Spleen (tissue), 7 donors: ENCODE data around the gene PRKG1.

ENCODE experiments used
- CTCF ChIP-seq, 11 experiments: fragments of 200-600 bp in 7 of 11; fragments of 450-650 bp in 4 of 11; sonication (generic) in 4 of 11; IDR thresholded peaks in 8 of 11; conservative IDR thresholded peaks in 3 of 11; 1 replicate in 7 of 11; 2 replicates in 4 of 11; pipeline versions ENCODE4 v1.4.0 to v1.8.0; 2016 to 2021; ENCODE audit warnings: antibody characterized with exemption in 11 of 11, inconsistent platforms in 4 of 11, mild to moderate bottlenecking in 1 of 11
- POLR2A ChIP-seq, 3 donors: fragments of 450-650 bp; IDR thresholded peaks; one replicate each; pipeline ENCODE4 v1.5.1; 2017; ENCODE audit warnings: antibody characterized with exemption in 3 of 3, mild to moderate bottlenecking in 1 of 3
- POLR2AphosphoS5 ChIP-seq, 3 donors: sonication (generic); formaldehyde crosslinking; IDR thresholded peaks; one replicate each; pipeline ENCODE4 v1.5.1; 2017; ENCODE audit warnings: antibody characterized with exemption in 3 of 3
- donor health status: DM: no; HTN: no; CAD: no; lungs with moderate emphysema.
- donor health status: DM: no; HTN: no; CAD: no.
- donor health status: DM: no; HTN: no; CAD: no.

GRCh38 chr10:52276163-52276562, 1201.9 kb downstream of the PRKG1 start:
- TF ChIP-seq POLR2A (IDR thresholded peaks at IDR 0.05) (no peak), POLR2AphosphoS5 (IDR thresholded peaks at IDR 0.05) (no peak), CTCF (IDR thresholded peaks at IDR 0.05 in 8 of 11, conservative IDR thresholded peaks at IDR 0.05 in 3 of 11) (no peak)
